Kidney epithelial cell (primary cell): Measurements from ENCODE around the gene DHDDS. TPM values are rescaled to one million over a fixed set of nuclear protein-coding genes. Genes with fewer than 3 reads are reported as not detected.

Source experiments
- DNase-seq: peaks from one replicate; pipeline ENCODE4 v3.0.0-alpha.2; 2010; ENCODE audit warnings: low read depth
- H3K27me3 ChIP-seq: 2 replicates; pipeline ENCODE4 v1.6.0; 2011; ENCODE audit warnings: low read length; ENCODE audit not compliant: control insufficient read depth, insufficient read depth
- H3K36me3 ChIP-seq: 2 replicates; pipeline ENCODE4 v1.5.1; 2011; ENCODE audit warnings: low read length; ENCODE audit not compliant: control insufficient read depth, insufficient read depth
- H3K4me3 ChIP-seq: 2 replicates; pipeline ENCODE4 v1.5.1; 2011; ENCODE audit warnings: low read depth, mild to moderate bottlenecking, control low read depth, low read length
- CTCF ChIP-seq: IDR thresholded peaks from 2 replicates; pipeline ENCODE4 v1.5.1; 2011; ENCODE audit warnings: mild to moderate bottlenecking, moderate library complexity, low read length, control low read depth, inconsistent platforms; ENCODE audit not compliant: insufficient read depth, poor library complexity, severe bottlenecking
- total RNA-seq: library from RNA; depleted of rRNA; stranded (reverse); fragments of >200 nt; gene quantifications from 2 replicates; pipeline ENCODE4 v1.2.3, GENCODE V29; 2015

Gene DHDDS
- total RNA-seq, 1 donor from 2014 or later = 52.7 TPM

- peak overlapping the region; percentile 76 for H3K4me3 ChIP-seq
- TF ChIP-seq CTCF = no peak
- H3K27me3 ChIP-seq = no peaks in the 10 kb centered on the region
- peaks cover 6% of the 10 kb centered on the region for H3K36me3 ChIP-seq
- no peak for DNase-seq
These were observed 38.9 kb downstream of the DHDDS start for GRCh38 chr1:26470878-26471497.

GRCh38 chr1:26471498-26472319, 39.6 kb downstream of the DHDDS start:
- H3K4me3 ChIP-seq = peak overlapping the region; percentile 76
- no peaks in the 10 kb centered on the region for H3K27me3 ChIP-seq
- no peak for TF ChIP-seq CTCF
- H3K36me3 ChIP-seq = peaks cover 4% of the 10 kb centered on the region
- DNase-seq = peak; percentile 25

GRCh38 chr1:26472320-26472900, 40.3 kb downstream of the DHDDS start, which contains the start of gene HMGN2:
HMGN2 (plus strand) TSS chr1:26472440; CDS start chr1:26472613, 173 bp downstream.
- TF ChIP-seq CTCF = no peak
- H3K36me3 ChIP-seq = peaks cover 4% of the 10 kb centered on the region
- DNase-seq = peak; percentile 28

DNA sequence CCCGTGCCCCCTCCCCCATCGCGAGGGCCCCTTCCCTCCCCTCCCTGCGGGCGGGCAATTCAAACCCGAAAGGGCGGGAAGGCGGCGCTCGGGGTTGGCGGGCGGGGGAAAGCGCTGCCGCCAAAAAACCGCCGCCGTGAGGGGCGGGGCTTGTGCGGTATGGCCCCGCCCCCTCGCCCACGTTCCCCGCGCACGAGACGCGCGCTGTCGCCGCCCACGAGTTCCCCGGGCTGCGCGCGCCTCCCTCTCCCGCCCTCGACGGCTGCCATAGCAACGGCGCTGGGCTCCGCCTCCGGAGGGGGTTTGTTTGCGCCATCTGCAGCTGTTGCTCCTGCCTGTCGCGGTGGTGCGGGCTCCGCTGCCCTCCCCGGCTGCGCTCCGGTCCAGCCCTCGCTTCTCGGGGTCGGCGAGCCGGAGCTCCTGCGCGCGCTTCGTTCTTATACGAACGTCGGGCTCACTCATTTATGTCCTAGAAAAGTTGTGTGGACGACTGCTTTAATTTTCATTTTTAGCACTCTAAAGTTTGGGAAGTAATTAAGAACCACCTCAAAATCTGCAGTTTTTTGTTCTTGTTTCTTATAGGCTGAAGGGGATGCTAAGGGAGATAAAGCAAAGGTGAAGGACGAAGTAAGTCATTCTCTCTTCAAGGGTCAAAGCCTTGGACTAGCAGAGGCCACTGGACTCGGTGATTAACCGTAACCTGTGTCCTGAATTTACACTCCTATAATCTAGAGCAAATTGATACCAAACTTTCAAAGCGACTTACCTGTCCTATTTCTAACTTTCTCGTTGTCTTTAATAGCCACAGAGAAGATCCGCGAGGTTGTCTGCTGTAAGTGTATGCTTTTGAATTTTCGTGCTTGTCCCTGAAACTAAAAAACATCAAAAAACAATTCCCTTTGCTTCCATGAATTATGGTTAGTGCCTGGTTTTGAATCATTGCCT, 41.1 kb downstream of the DHDDS start:
- Histone ChIP-seq H3K36me3 (peaks cover 4% of the 10 kb centered on the region), H3K27me3 (no peaks in the 10 kb centered on the region), H3K4me3 (peak overlapping the region; percentile 76)
- peak; percentile 49 for DNase-seq
- no peak for TF ChIP-seq CTCF

More at GRCh38 chr1:26472320-26472900, 40.3 kb downstream of the DHDDS start, which contains the start of gene HMGN2:
- Histone ChIP-seq H3K4me3 (peak within 1 kb of the TSS; percentile 76), H3K27me3 (no peaks in the 10 kb centered on the region)

DNA sequence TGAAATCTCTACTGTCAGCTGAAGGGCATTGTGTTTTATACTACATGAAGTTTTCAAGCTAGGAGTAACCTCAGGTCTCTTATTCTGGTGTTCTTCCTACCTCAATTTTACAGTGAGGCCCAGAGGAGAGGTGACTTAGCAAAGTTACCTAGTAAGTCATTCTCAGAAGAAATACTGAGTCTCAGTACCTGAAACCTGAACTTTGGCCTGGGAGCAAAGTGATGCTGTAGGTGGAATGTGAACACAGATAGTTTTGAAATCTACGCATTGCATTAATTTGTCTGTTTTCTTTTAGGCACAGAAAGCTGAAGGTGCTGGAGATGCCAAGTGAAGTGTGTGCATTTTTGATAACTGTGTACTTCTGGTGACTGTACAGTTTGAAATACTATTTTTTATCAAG, 42.7 kb downstream of the DHDDS start:
- no peak for TF ChIP-seq CTCF
- Histone ChIP-seq H3K4me3 (no peak overlapping the region), H3K27me3 (no peaks in the 10 kb centered on the region), H3K36me3 (peaks cover 1% of the 10 kb centered on the region)
- DNase-seq = no peak
